Fibroblast of skin of left biceps (primary cell): ENCODE data around the gene SLC25A4.
A peak's percentile ranks its signal among the peaks of the same experiment; 100 is the strongest.
"Not testable (repeated sequence)": the region's sequence is repeated elsewhere in the genome, so short reads cannot be mapped to it uniquely, and the experiment has no call there.

ENCODE experiments used
- DNase-seq, 2 experiments: peaks; one replicate each; pipeline ENCODE4 v3.0.0-alpha.2; 2013; ENCODE audit warnings: low read depth in 2 of 2

SLC25A4 gene

DNA sequence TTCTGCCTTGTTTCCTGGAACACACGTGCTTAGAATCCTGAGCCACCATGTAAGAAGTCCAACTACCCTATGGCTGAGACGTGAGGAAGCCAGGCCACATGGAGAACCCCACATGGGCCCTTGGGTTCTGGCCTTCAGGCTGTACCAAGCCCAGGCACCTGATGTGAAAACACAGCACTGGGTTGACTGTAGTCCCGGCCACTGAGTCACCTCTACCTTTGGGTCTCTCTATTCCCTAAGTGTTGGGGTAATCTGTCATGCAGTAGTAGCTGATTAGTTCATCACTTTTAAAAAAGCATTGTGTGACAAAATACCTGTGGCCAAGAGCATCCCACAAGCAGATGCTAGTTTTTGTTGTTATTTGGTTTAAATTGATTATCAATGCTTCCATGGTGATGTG, 36.4 kb downstream of the SLC25A4 start:
- DNase-seq, result no peak

DNA sequence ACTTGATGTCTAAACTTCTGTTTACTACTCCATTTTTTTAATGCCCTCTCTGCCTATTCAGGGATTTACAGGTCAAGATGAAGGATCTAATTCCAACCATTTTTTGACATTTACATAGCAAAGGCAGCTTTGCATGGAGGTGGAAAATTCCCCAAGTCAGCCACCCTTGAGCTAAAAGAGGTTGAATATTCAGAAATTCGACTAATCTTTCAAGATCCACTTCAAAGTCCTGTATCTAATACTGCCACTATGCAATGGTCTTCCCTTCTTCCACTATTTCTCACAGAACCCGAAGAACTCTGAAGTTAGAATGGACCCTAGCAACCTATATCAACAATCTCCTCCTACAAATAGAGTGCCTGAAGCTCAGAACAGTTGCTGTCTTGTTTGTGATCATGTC, 39.2 kb downstream of the SLC25A4 start:
- no peak for DNase-seq

DNA sequence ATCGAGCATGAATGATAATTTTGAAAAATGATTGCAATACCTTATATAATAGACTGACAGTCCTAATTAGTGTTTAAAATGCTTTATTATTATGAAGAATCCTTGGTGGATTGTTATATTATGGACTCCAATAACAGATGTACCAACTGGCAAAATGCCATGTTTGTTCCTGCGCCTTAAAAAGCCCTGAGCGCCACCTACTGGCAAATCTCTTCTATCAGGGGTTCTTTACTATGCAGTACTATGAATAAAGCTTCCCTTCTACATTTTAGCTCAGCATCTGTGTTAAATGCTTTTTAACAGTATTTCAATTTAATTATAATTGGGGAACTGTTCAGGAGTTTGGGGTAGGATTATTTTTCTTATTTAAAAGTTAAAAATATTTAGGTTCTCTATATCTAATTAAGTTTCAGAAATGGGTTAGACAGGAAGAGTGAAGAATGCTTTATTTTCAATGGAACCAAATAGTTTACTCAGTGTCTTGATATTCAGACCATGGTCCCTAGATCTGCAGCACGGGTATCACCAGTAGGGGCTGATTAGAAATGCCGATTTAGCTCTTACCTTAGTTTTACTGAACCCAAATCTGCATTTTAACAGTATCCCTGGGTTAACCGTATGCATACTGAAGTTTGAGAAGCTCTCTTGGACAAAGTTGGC, 40.7 kb downstream of the SLC25A4 start:
- peak; percentile 70 to 71 for DNase-seq

DNA sequence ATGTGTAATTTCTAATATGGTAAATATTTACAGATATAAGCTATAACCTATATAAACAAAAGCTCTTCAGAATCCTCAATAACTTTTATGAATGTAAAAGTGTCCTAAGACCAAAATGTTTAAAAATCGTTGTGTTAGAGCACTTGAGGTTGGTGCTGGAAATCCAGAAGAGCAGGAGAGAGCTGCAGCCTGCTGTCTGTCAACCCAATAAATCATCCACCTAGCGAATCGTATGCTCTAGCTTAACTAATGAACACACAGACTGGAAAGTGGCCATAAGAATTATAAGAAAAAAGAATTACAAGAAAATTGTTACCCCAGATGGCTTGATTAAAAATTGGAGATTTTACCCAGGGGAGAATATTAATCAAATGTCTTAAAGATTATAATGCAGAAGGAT, 43.7 kb downstream of the SLC25A4 start:
- no peak for DNase-seq

DNA sequence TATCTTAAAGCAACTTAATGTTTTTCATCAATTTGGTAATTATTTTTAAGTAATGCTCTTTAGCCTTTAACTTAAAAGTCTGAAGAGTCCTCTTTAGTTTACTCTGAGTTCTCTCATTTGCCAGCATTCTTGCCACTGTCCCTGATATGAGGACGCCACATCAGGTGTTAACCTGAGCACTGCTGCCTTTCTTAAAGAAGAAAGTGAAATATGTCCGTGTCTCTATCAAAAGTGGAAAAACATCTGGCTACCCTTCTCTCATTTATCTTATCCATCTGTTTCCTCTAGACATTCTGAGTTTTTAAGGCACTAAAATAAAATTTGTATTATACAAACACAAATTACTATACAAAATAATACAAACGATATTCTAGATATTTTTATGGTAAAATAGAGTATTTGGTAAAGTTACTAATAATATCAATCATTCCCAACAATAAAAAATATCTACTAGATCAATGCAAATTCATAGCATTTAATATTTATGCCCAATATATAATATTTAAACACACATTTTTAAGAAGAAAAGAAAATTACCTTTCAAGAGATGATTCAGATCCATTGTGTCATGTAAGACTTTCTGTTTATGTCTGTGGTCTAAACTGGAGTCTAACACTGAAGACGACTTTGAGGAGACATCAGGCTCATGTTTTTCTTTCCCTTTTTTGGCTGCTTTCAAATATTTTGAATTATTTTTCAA, 46.7 kb downstream of the SLC25A4 start:
- no peak for DNase-seq

DNA sequence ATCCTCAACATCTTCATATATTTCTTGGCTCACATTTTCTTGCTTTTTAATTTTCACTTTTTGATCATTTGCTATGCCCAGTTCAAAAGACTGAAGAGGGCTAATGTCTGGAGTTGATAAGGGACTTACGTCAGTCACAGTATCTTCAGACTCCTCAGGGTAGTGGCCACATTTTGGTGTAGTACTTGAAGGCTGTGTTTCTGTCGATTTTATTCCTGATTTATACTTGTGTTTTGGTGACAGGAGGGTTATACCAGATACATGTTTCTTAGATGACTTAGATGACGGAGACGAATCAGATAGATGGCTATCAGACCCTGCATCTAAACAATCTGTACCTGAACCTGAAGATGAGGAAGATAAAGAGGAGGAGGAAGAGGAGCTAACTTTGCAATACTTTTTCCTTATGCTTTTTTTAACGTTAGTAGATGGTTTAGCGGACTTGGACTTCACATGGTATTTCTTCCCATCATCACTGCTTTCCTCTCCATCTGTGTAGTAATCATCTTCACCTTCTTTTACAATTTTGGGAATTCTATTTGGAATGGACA, 47.3 kb downstream of the SLC25A4 start:
- DNase-seq, result no peak

DNA sequence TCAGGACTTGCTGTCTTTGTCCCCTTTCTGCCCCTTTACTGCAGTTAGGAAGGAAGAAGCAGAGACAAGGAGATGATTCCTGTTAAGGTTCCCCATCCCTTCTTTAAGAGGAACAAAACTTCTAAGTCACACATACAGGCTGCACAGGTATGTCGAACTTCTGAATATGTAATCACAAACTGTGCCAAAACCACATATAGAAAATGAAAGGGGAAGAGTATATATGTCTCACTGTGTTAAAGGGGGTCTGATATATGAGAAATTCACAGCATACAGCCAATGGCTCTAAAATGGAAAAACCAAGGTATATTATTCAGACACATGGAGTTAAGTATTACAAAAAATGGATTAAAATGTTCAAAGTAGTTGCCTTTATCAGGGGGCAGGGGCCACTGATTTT, 49.0 kb downstream of the SLC25A4 start:
- no peak for DNase-seq

DNA sequence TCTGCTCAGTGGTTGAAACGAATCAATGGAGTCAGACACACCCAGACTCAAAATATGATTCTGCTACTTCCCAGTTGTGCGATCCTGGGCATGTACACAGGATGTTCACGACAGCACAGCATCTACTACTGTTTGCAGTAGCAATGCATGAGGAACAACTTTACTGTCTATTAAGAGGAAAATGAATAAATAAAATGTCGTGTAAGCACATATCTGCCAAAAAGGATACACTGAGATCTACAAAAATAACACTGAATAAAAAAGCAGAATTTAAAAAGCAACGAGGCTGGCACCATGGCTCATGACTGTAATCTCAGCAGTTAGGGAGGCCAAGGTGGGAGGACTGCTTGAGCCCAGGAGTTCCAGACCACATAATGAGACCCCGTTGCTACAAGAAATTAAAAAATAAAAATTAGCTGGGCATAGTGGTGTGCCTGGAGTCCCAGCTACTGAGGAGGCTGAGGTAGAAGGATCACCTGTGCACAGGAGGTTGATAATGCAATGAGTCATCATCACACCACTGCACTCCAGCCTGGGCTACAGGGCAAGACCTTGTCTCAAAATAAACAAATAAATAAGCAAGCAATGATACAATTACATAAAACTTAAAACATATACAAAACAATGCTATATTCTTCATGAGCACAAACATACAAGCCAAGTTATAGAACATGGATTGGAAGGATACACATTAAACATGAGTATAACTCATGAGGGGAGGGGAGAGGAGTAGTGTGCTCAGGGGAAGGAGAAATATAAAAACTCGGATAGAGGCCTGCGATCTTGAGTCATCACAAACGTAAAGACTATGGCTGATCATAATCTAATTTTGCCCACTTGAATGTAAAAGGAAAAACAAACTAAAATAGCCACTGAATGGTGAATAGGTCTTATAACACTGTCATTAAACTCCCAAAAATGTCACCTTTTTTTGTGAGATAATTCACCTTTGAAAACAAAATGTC, 52.1 kb downstream of the SLC25A4 start:
- no peak for DNase-seq

DNA sequence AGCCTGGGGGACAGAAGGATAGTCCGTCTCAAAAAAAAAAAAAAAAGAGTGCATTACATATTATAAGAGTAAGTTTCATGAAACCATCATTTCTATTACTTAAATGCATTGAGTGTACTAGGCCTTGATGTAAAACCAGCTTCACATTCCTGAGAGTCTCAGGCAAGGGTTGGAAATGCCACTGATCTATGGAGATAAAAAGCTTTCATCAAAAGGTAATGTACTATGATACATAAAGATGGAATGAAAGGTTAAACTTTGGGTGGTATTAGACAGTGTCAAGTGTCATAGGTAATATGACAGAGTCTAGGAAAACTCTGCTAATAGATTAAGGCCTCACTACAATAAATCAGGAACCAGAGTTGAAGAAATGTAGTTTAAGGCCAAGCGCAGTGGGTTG, 53.4 kb downstream of the SLC25A4 start:
- DNase-seq, result no peak

DNA sequence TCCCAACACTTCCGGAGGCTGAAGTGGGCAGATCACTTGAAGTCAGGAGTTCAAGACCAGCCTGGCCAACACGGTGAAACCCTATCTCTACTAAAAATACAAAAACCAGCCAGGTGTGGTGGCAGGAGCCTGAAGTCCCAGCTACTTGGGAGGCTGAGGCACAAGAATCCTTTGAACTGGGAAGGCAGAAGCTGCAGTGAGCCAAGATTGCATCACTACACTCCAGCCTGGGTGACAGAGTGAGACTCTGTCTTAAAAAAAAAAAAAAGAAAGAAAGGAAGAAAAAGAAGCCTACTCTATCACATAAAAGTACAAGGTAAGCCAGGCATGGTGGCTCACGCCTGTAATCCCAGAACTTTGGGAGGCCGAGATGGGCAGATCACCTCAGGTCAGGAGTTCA, 55.1 kb downstream of the SLC25A4 start:
- not testable (repeated sequence) for DNase-seq
